ENCODE results near the gene PARD3B. TPM values are rescaled to one million over a fixed set of nuclear protein-coding genes. Genes with fewer than 3 reads are reported as not detected.

Gene PARD3B
- total and polyA plus RNA-seq, 2 experiments from 2014 or later = 3.5 to 4.4 TPM

- peaks cover 20% of the 10 kb centered on the region for H3K4me1 Mint-ChIP-seq
- no peak for DNase-seq (ENCODE audit: low spot score)
- Histone ChIP-seq H3F3A (replicated peaks; ENCODE audit: low read depth) (no peaks in the 10 kb centered on the region), H3K79me2 (replicated peaks; ENCODE audit: insufficient read depth) (no peaks in the 10 kb centered on the region), H3K27ac (ENCODE audit: low read depth) (no peak overlapping the region), H3K36me3 (ENCODE audit: insufficient read depth) (no peaks in the 10 kb centered on the region), H3K4me2 (no peak overlapping the region), H3K4me3 (no peak overlapping the region), H3K4me1 (ENCODE audit: insufficient read depth) (peaks cover 19% of the 10 kb centered on the region; the same call in 1 of the 2 replicates), H2AFZ (no peak overlapping the region), H3K27me3 (ENCODE audit: insufficient read depth) (no peaks in the 10 kb centered on the region), H4K20me1 (replicated peaks; ENCODE audit: insufficient read depth) (no peaks in the 10 kb centered on the region), H3K9me2 (ENCODE audit: insufficient read depth) (0 out of 2 replicates have a peak, but pooled peaks cover 11% of the 10 kb centered on the region)
- H3K27ac Mint-ChIP-seq = no peak overlapping the region
- peaks cover 10% of the 10 kb centered on the region for H3K9me3 Mint-ChIP-seq
- H3K27me3 Mint-ChIP-seq (ENCODE audit: insufficient read depth, low read depth, poor library complexity) = no peaks in the 10 kb centered on the region
- ATAC-seq = no peak
- H3K4me3 Mint-ChIP-seq = no peak overlapping the region
- TF ChIP-seq ZNF462 (CRISPR knock-in tag; IDR thresholded peaks at IDR 0.05) (no peak), EZH2phosphoT487 (IDR thresholded peaks at IDR 0.05; ENCODE audit: unreplicated experiment) (no peak), JUNB (IDR thresholded peaks at IDR 0.05; ENCODE audit: unreplicated experiment) (no peak), ETS1 (IDR thresholded peaks at IDR 0.05) (no peak), ZNF331 (CRISPR knock-in tag; IDR thresholded peaks at IDR 0.05; ENCODE audit: low read depth) (no peak), POLR2AphosphoS5 (IDR thresholded peaks at IDR 0.05; ENCODE audit: low read depth) (no peak), NANOG (IDR thresholded peaks at IDR 0.05; ENCODE audit: borderline replicate concordance) (no peak), ZNF114 (CRISPR knock-in tag; IDR thresholded peaks at IDR 0.05) (no peak), EZH2 (IDR thresholded peaks at IDR 0.05; ENCODE audit: low read depth, unreplicated experiment) (no peak)
- TF ChIP-seq, protein P1, sequence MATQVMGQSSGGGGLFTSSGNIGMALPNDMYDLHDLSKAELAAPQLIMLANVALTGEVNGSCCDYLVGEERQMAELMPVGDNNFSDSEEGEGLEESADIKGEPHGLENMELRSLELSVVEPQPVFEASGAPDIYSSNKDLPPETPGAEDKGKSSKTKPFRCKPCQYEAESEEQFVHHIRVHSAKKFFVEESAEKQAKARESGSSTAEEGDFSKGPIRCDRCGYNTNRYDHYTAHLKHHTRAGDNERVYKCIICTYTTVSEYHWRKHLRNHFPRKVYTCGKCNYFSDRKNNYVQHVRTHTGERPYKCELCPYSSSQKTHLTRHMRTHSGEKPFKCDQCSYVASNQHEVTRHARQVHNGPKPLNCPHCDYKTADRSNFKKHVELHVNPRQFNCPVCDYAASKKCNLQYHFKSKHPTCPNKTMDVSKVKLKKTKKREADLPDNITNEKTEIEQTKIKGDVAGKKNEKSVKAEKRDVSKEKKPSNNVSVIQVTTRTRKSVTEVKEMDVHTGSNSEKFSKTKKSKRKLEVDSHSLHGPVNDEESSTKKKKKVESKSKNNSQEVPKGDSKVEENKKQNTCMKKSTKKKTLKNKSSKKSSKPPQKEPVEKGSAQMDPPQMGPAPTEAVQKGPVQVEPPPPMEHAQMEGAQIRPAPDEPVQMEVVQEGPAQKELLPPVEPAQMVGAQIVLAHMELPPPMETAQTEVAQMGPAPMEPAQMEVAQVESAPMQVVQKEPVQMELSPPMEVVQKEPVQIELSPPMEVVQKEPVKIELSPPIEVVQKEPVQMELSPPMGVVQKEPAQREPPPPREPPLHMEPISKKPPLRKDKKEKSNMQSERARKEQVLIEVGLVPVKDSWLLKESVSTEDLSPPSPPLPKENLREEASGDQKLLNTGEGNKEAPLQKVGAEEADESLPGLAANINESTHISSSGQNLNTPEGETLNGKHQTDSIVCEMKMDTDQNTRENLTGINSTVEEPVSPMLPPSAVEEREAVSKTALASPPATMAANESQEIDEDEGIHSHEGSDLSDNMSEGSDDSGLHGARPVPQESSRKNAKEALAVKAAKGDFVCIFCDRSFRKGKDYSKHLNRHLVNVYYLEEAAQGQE (IDR thresholded peaks at IDR 0.05; ENCODE audit: unreplicated experiment) = no peak
- TF ChIP-seq, protein P2, sequence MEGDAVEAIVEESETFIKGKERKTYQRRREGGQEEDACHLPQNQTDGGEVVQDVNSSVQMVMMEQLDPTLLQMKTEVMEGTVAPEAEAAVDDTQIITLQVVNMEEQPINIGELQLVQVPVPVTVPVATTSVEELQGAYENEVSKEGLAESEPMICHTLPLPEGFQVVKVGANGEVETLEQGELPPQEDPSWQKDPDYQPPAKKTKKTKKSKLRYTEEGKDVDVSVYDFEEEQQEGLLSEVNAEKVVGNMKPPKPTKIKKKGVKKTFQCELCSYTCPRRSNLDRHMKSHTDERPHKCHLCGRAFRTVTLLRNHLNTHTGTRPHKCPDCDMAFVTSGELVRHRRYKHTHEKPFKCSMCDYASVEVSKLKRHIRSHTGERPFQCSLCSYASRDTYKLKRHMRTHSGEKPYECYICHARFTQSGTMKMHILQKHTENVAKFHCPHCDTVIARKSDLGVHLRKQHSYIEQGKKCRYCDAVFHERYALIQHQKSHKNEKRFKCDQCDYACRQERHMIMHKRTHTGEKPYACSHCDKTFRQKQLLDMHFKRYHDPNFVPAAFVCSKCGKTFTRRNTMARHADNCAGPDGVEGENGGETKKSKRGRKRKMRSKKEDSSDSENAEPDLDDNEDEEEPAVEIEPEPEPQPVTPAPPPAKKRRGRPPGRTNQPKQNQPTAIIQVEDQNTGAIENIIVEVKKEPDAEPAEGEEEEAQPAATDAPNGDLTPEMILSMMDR (conservative IDR thresholded peaks at IDR 0.05; ENCODE audit: low read depth in 2 of 2) = no peak
- H3K36me3 Mint-ChIP-seq (ENCODE audit: low read depth) = peaks cover 13% of the 10 kb centered on the region
Observed at GRCh38 chr2:205609113-205609512, 1063.8 kb downstream of the PARD3B start.
